ENCODE data around the gene RIMBP2.

The RIMBP2 gene

GRCh38 chr12:130675121-130675520 lies 41.0 kb downstream of the RIMBP2 start:
- no peak for DNase-seq

GRCh38 chr12:130674676-130675075 lies 41.4 kb downstream of the RIMBP2 start:
- DNase-seq = no peak

- DNase-seq = no peak
These were observed 42.9 kb downstream of the RIMBP2 start for GRCh38 chr12:130673036-130673705.

DNA sequence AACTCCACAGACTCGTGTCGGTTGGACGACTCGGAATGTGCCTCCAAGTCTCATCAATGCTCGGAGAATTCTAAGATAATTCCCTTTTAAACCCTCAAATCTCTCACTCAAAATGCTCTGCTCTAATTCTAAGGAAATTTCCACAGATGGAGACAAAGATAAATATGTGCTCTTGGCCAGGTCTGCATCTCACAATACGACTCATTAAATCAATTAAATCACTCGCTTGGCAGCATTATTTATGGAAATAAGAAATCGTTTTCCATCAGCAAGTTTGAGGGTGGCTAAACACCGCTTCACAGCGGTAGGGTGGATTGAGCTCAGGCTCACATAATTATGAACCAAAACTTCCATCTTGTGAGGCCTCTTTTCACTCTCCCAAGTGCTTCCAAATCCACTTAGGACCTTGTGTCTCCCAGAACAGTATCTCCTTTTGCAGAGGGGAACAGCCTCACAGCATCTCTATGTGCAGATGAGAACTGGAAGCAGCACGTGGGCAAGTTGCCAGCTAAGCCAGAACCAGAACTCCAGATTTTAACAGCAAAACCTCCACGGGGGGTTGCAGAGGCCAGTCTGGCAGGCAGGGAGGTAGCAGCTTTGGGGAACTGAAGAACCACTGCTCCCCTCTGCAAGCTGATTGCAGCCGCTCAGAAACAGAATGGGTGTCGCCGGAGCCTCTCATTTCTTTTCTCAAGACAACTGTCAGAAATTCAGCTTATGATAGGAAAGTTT lies 43.8 kb downstream of the RIMBP2 start:
- DNase-seq = no peak

GRCh38 chr12:130671556-130671955 lies 44.5 kb downstream of the RIMBP2 start:
- no peak for DNase-seq

DNA sequence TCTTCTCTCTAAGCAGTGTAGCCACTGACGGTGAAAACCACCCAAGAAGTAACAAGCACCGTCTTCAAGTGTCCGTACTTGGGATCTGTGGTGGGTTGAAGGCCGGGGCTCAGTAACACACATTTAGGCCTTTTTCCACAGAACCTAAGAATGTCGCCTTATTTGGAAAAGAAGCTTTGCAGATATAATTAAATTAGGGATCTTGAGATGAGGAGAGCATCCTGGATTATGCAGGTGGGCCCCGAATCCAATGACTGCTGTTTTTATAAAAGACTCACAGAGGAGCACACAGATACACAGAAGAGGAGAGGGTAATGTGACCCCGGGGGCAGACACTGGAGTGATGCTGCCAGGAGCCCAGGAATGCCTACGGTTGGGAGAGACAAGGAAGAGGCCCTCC lies 46.3 kb downstream of the RIMBP2 start:
- DNase-seq = no peak

- no peak for DNase-seq
These were observed 46.9 kb downstream of the RIMBP2 start for GRCh38 chr12:130669205-130669557.

- no peak for DNase-seq
These were observed 47.6 kb downstream of the RIMBP2 start for GRCh38 chr12:130668286-130669204.

DNA sequence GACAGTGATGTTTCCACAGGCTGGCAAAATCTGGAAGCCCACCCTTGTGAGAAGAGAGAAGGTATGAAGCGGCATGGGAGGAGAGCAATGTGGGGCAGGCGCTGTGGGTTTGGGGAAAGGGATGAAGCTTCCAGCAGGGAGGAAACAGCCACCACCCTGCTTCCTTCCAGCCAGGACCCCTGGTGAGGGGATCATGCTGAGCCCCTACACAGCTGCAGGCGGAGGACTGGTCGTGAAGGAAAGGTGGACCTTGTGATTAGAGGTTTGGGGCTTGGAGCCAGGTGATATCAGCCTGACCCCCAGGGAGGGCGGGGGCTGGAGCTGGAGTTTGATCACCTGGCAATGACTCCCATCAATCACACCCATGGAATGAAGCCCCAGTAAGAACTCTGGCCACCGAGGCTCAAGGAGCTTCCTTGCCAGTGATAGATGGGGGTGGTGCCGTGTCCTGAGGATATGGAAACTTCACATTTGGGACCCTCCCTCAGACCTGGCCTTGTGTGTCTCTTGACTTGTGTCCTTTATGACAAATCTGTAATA lies 48.6 kb downstream of the RIMBP2 start:
- no peak for DNase-seq

DNA sequence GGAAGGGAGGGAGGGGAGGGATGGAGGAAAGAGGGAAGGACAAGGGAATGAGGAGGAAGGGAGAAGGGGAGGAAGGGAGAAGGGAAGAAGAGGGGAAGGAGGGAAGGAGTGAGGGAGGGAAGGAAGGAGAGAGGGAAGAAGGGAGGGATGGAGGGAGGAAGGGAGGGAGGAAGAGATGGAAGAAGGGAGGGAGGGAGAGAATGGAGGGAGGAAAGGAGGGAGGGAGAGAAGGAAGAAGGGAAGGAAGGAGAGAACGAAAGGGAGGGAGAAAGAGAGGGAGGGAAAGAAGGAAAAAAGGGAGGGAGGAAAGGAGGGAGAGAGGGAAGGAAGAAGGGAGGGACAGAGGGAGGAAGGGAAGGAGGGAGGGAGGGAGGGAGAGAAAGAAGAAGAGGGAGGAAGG lies 49.5 kb downstream of the RIMBP2 start:
- DNase-seq = no peak

DNA sequence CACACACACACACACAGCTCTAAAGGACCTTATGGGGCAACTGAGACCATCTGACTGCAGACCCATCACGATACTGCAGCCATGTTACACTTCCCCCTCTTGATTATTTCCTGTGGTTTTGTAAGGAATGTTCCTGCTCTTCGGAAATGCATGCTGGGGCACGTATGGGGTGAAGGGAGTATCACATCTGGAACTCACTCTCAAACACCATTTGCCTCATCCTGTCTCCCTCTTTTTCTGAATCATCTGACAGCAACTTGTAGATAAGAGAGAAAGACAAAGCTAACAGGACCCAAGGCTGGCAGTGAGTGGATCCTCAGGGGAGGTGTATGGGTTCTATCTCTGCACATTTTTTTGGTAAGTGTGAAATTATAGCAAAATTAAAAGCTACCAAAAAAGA lies 50.3 kb downstream of the RIMBP2 start:
- no peak for DNase-seq

- no peak for DNase-seq
These were observed 51.3 kb downstream of the RIMBP2 start for GRCh38 chr12:130664772-130665171.

GRCh38 chr12:130664252-130664651 lies 51.8 kb downstream of the RIMBP2 start:
- DNase-seq = no peak

- no peak for DNase-seq
These were observed 52.6 kb downstream of the RIMBP2 start for GRCh38 chr12:130663514-130663913.

DNA sequence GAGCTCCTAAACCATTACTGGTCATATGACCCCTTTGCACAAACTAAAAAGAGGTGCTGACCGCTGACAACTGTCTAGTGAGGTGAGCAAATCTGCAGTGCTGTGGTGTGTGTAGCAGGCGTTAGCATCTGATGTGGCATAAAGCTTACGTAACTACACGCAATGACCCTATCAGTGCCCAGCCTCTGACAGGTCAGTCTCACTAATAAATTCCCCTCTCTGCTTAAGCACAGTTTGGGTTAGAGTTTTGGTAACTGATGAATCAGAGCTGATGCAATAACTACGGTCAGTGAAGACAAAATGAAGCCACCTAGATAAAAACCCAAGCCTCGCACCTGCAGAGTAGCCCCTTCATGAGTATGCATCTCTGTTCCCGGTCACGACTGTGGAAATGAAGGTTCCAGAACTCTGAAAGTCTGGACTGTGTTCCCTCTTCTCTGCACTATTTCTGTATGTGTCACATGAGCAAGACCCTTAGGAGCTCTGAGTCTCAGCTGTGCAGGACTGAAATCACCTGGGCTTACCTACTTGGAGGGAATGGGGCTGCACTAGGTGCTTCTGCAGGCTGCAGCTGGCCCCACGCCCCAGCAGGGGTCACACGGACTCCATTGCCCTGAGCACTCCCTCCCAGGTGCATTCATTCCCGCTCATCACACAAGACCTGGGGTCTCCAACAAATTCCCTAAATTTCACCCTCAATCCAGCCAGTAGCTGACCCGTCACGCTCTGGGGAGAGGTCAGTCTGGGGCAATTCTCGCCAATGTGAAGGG lies 54.4 kb downstream of the RIMBP2 start:
- no peak for DNase-seq

GRCh38 chr12:130661059-130661458 lies 55.0 kb downstream of the RIMBP2 start:
- DNase-seq = no peak

DNA sequence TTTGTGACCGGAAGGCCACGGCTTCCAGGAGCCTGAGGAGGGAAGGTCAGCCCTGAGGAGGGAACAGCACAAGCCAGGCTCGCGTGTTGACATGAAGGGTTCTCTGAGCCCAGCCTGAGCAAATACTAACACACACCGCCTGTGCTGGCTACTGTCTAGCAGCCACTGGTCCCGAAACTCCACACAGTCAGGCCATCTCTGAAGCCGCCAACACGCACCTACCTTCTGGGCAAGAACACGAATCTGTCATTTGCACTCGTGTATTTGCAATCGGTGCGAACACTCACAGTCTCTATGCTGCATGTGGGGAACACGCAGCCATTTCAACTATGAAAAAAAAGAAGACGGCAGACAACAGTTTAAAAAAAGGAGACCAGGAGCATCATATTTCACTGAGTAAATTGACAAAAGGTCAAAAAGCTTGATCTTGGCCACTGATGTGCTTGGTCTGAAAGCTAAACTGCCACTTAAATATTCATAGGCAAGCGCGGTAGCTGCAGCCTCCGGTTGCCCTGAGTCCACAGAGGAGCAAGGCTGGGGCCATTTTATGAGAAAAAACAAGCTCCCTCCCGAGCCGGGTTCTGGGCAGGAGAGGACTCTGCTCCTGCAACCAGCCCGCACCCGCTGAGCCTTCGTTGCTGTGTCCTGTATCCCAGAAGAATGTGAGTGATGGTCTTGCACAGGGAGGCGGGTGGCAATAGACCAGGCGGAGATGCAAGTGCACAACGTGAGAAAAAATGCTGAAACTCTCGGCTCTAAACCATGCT lies 57.8 kb downstream of the RIMBP2 start:
- DNase-seq = no peak

DNA sequence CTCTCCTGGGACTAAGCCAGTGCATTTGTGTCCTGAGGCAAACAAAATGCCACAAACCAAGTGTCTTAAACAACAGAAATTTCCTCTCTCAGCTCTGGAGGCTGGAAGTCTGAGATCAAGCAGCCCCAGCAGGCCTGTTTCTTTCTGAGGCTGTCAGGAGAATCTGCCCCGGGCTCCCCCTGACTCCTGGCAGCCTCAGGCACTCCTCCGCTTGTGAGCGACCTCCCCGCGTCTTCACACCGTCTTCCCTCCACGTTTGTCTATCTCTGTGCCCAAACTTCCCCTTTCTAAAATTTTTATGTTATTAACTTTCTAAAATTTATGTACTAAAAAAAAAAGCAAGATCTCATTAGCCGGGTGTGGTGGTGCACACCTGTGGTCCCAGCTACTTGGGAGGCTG lies 59.7 kb downstream of the RIMBP2 start:
- no peak for DNase-seq

DNA sequence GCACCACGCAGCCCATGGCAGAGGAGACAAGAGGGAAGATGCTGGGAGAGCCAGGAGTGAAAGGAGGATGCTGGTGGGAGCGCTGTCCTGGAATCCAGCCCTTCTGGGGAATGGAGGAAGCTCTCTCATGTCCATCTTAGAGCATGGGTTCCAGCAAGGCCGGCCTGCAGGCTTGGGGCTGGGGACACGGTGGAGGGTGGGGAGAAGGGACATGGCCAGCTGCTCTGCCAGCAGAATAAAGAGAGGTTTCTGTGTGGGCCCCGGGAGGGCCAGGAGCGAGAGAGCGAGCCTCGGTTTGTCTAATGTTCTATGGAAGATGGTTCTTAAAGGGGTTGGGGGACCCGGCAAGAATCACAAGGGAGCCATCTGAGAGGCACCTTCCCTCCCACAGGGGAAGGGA lies 60.2 kb downstream of the RIMBP2 start:
- DNase-seq = no peak

GRCh38 chr12:130655010-130655409 lies 61.1 kb downstream of the RIMBP2 start:
- DNase-seq = no peak

GRCh38 chr12:130651188-130651959 lies 64.7 kb downstream of the RIMBP2 start:
- no peak for DNase-seq
